ENCODE measurements around the gene TUBA4A. TPM values are rescaled to one million over a fixed set of nuclear protein-coding genes. Genes with fewer than 3 reads are reported as not detected.
"Not testable (repeated sequence)": the region's sequence is repeated elsewhere in the genome, so short reads cannot be mapped to it uniquely, and the experiment has no call there.

TUBA4A gene
- total RNA-seq, 1 donor from 2014 or later, result 128 TPM

DNA sequence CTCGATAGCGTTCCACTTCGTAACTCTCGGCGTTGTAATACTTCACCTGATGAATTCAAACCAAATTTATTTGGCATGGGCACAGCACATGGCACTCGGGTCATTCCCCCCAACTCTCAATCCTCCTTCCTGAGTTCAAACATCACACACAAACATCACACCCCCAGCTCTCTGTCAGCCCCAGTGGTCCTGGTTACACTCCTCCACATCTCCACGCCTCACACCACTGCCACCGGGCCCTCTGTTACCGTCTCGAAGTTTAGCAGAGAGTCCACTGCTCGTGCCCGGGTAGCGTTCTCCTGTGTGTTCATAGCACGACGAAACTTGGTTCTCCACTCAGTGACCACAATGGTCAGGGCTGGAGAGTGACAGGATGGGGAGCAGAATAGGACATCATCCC, 39.6 kb downstream of the TUBA4A start:
- DNase-seq (ENCODE audit: low read depth), result no peak

DNA sequence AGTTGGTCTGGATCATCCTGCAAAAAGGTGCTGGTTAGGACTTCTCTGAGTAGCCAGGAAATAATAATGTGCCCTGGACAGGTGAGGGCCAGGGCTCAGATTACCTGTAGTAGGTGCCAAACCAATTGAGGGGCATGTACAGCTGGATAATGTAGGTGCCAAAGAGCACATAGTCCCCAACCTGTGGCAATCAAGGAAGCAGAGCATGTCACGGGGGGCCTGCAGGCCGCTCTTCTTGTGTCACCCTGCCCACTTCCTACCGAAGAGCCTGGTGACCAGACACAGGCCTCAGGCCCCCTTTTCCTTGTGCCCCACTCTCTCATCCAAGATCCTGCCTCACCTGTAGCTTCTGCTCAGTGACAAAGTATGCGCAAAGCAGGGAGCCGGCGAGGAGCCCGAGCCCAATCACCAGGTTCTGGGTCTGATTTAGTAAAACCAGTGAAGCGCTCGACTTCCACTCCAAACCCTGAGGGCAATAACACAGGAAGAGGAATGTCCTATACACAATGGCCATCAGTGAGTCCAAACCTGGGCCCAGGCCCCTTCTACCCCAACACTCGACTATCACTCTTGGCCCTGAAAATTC, 40.1 kb downstream of the TUBA4A start:
- no peak for DNase-seq (ENCODE audit: low read depth)

DNA sequence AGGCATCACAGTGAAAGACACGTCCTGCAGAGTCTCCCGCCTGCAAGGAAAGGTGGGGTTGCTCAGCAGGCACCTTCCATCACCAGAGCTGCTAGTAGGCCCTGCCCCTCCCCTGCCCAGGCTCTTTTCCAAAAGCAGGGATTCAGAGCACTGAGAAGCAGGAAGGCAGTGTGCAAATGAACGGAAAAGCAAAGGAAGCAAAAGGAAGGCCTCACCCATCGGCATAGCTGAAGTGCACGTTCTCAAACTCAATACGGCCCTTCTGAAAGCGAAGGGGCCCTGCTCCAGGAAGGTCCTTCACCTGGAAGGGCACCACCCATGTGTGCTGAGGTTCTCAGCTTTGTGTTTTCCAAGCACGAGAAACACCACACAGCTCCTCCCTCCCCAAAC, 40.7 kb downstream of the TUBA4A start:
- DNase-seq (ENCODE audit: low read depth), result no peak

DNA sequence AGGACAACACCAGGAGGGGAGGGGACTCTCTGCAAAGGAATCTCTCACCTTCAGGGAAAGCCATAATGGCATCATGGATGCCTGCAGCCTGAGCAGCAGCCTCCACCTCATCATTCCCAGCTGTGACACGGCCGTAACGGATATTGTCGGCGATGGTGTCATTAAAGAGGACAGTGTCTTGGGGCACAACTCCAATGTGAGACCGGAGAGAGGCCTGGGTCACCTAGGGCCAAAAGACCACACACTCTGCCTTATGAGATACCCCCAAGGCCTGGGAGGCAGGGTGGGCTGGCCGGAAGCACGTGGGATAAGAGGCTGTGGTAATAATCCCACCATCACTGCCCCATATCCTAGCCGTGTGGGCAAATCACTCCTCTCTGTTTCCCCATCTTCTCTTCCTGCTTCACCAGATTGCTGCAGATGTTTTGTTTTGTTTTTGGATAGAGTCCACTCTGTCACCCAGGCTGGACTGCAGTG, 42.8 kb downstream of the TUBA4A start:
- no peak for DNase-seq (ENCODE audit: low read depth)

DNA sequence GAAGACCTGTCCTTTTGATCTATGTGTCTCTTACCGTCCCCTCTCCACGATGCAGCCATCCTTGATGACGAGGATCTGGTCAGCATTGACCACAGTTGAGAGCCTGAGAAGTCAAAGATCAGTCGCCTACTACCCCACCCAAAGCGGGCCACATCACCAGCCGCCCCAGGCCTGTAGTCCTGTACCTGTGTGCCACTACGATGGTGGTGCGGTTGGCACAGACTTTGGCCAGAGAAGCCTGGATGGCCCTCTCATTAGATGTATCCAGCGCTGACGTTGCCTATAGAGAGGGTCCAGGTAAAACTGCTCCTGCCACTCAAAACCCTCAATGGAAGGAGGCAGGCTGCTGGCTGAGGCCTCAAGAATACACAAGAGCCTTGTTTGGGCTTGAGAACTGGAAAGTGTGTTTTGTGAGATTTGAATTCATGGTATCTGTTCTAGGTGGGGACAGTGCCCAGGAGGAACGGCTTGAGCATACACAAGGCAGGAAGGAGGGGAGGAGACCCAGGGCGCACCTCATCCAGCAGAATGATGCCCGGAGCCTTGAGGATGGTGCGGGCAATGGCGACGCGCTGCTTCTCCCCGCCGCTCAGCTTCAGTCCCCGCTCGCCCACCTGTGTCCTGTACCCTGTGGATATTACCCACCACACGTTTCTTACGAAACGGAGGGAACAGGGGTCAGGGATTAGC, 43.4 kb downstream of the TUBA4A start:
- no peak for DNase-seq (ENCODE audit: low read depth)

DNA sequence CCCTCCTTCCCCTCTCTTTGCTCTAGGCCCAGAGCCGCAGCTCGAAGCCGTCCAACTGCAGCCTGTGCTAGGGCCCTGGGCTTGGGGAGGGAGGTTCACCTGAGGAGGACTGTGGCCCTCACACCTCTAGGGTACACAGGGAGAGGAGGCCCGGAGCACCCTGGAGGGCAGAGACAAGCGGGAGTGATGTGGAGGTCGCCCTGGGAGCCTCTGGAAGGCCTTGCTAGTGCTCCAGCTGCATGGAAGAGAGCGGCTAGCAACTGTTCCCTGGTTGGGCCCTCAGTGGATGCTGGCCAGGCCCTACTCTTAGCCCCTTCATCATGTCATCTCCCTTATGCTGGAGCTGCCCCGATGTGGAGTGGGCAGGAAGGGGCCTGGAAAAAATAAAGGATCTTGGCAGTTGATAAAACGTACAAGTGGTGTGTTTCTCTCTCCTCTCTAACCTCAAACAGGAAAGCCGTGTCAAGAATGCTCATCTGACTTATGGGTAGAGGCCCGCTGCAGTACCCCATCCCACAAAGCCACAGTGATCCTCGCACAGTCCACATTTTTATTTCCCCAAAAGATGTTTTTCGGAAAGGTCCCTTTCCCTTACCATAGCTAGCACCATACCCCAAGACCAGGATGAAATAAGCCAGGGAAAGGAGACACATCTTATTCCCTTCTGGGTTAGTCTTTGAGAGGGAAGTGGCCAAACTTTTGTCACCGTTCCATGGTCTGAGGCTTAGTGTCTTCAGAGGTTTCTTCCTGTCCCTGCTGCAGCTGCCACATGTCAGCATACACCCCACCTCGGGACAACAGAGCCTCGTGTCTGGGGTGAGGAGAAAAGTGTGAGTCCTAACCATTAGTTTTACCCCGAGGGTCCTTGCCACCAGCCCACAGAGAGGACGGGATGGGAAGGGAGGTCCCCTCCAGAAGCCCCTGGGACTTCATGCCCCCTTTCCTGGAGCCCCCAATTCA, 44.2 kb downstream of the TUBA4A start:
- DNase-seq (ENCODE audit: low read depth), result no peak

DNA sequence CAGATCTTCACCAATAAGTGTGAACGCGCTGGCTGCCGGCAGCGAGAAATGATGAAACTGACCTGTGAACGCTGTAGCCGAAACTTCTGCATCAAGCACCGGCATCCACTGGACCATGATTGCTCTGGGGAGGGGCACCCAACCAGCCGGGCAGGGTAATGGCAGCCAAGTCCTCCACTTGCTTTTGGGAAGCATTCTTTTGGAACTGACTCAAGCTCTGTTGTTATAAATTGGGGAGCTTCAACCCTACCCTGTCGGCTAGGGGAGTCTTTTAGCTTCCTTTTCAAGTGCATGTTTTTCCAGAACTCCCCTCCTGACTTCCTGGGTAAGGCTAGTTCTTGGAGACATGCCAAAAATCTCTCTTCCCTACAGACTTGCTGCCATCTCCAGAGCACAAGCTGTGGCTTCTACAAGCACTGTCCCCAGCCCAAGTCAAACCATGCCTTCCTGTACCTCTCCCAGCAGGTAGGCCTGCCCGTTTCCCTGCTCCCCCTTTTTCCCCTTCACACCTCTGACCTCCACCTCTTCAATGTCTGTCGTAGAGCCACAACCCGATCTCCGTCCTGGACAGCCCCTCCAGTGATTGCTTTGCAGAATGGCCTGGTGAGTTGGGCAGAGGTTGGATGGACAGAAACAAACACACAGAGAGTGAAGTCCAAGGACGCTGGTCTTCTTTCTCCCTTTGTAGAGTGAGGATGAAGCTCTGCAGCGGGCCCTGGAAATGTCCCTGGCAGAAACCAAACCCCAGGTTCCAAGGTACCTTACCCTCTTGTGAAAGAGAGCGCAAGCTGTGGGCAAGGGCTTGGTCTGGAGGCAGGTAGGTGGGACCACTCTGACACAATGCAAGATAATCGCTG, 45.6 kb downstream of the TUBA4A start:
- peak; percentile 43 for DNase-seq (ENCODE audit: low read depth)

DNA sequence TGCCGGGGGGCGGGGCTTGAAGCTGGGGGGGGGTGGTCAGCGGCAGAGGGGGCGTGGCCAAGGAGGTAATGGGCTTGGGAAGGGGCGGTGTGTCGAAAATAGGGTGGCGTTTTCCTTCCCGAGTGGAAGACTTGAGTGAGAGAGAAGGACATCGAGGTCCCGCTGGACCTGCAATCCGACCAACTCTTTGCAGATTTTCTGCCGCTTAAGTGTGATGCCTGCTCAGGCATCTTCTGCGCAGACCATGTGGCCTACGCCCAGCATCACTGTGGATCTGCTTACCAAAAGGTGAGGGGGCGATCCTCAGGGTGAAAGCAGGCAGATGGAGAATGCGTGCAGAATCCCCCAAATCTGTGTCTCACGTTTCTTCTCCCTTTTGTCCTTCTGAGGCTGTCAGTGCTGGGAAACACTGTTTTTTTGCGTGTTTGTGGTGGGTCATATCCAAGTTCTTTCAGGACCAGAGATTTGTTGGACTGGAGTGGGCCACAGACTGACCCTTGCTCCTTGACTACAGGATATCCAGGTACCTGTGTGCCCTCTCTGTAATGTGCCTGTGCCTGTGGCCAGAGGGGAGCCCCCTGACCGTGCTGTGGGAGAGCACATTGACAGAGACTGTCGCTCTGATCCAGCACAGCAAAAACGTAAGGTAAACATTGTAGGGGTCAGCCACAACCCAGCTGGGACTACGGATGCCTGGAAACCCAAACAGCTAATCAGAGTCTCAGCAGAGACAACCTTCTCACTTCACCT, 46.4 kb downstream of the TUBA4A start:
- no peak for DNase-seq (ENCODE audit: low read depth)

DNA sequence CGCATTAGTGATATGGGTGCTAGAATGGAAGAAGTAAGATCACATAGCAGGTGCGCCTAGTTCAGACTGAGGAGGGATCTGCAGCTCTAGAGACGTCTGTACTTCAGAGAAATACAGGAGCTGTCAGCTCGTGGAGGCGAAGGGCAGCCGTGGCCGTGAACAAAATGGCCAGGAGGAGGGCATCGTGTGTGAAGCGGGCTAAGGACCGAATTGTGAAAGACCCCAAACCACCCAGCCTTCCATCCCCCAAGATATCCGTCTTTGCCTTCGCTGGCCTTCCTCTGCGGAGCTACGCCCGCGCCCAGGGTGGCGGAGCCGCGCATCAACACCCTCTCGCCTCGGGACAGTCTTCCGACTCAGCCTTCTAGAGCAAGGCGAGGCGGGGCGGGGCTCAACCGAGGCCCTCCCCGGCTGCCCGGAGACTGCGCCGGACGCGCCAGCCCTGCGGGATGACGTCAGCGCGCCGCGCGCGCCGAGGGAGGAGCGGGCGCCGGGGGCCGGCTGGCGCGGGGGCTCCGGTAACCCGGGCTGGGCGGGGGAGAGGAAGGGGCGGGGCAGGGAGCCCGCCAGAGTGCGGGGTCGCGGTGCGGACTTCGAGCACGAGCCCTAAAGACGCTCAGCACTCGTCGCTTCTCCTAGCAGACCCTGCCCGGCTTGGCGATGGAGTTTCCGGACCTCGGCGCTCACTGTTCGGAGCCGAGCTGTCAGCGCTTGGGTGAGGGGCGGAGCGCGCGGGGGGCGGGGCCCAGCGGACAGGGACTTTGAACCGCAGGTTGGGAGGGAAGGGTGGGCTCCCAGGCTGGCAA, 47.2 kb downstream of the TUBA4A start, which contains the start of gene ZFAND2B:
ZFAND2B (plus strand) TSS at position 455 of the 806 bp plus-strand sequence; CDS start at position 661, 206 bp downstream.
- peak; percentile 95 for DNase-seq (ENCODE audit: low read depth)

DNA sequence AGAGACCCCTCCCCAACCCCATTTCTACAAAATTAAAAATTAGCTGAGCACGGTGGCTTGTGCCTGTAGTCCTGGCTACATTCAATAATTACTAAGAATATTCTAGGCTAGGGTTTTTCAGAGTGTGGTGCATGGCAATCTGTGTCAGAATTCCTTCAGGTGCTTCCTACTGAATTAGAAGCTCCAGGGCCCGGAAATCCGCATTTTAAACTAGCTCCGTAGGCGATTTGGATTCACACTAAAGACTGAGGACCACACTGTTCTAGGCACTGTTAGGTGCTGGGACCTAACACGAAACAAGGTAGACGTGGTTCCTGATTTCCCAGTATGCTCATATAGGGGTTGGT, 47.8 kb downstream of the TUBA4A start:
- no peak for DNase-seq (ENCODE audit: low read depth)

DNA sequence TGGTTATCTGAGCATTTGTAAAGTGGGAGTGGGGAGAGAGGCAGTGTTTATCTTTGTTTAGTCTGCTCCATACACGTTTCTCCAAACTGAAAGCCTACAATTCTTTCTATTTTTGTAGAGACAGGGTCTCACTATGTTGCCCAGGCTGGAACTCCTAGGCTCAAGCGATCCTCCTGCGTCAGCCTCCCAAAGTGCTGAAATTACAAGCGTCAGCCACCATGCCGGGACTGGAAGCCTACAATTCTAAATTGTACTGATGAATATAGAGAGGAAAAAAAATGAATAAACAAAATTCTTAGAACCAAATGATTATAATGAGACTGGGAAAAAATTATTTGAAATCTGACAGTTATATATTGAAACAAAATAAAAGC, 48.6 kb downstream of the TUBA4A start:
- DNase-seq (ENCODE audit: low read depth), result no peak

DNA sequence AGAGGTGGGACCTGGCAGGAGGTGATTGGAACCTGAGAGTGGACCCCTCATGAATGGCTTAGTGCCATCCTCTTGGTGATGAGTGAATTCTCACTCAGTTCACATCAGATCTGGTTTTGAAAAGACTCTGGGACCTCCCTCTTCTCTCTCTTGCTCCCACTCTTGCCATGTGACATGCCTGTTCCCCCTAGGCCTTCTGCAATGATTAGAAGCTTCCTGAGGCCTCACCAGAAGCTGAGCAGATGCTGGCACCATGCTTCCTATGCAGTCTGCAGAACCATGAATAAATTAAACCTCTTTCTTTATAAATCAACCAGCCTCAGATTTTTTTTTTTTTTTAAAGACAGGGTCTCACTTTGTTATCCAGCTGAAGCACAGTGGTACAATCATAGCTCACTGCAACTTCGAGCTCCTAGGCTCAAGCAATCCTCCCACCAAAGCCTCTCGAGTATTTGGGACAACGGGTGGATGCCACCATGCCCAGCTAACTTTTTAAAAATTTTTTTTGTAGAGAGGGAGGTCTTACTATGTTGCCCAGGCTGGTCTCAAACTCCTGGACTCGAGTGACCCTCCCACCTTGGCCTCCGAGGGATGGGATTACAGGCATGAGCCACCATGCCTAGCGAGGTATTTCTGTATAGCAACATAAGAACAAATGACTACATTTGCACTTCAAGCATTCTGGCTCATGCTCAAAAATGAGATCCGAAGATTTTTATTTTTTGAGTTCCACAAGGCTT, 49.1 kb downstream of the TUBA4A start:
- DNase-seq (ENCODE audit: low read depth), result no peak

DNA sequence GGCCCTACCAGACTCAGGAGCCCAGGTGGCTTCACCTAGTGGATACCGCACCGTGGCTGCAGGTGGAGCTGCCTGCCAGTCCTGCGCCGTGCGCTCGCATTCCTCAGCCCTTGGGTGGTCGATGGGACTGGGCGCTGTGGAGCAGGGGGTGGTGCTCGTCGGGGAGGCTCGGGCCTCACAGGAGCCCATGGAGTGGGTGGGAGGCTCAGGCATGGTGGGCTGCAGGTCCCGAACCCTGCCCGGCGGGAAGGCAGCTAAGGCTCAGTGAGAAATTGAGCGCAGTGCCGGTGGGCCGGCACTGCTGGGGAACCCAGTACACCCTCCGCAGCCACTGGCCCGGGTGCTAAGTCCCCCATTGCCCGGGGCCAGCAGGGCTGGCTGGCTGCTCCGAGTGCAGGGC, 52.4 kb downstream of the TUBA4A start:
- not testable (repeated sequence) for DNase-seq (ENCODE audit: low read depth)

DNA sequence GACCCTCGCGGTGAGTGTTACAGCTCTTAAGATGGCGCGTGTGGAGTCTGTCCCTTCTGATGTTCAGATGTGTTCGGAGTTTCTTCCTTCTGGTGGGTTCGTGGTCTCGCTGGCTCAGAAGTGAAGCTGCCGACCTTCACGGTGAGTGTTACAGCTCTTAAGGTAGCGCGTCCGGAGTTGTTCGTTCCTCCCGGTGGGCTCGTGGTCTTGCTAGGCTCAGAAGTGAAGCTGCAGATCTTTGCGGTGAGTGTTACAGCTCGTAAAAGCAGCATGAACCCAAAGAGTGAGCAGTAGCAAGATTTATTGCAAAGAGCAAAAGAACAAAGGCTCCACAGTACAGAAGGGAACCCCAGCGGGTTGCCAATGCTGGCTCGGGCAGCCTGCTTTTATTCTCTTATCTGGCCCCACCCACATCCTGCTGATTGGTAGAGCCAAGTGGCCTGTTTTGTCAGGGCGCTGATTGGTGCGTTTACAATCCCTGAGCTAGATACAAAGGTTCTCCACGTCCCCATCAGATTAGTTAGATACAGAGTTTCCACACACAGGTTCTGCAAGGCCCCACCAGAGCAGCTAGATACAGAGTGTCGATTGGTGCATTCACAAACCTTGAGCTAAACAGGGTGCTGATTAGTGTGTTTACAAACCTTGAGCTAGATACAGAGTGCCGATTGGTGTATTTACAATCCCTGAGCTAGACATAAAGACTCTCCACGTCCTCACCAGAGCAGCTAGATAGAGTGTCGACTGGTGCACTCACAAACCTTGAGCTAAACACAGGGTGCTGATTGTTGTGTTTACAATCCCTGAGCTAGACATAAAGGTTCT, 53.0 kb downstream of the TUBA4A start:
- DNase-seq (ENCODE audit: low read depth), result not testable (repeated sequence)

All from myocyte (in vitro differentiated cells).